Activated CD8-positive, alpha-beta T cell treated with anti-CD3 and anti-CD28 coated beads for 36 hours (primary cell): ENCODE data around the gene BEND5. TPM values are rescaled to one million over a fixed set of nuclear protein-coding genes. Genes with fewer than 3 reads are reported as not detected.

Experiments used
- ATAC-seq: fragments of 200-7000 bp; cut with Tn5 transposase; one replicate; pipeline ENCODE4 v1.10.0; 2021; ENCODE audit warnings: mild to moderate bottlenecking, moderate library complexity
- CTCF ChIA-PET: fragments of 350-600 bp; sonication (Branson Sonifier 250); formaldehyde crosslinking; loops from one replicate; lab custom pipeline; 2021; ENCODE audit warnings: antibody characterized with exemption; lab: Charles Lee
- POLR2A ChIA-PET: fragments of 350-600 bp; sonication (Branson Sonifier 250); formaldehyde crosslinking; loops from one replicate; lab custom pipeline; 2021; ENCODE audit warnings: antibody characterized with exemption; lab: Charles Lee
- DNase-seq: peaks from one replicate; pipeline ENCODE4 v3.0.0-alpha.2; 2020
- H3K27ac Mint-ChIP-seq: one replicate; pipeline ENCODE4 v1.8.0; 2021; ENCODE audit warnings: mild to moderate bottlenecking, mixed read lengths
- H3K27me3 Mint-ChIP-seq: one replicate; pipeline ENCODE4 v1.8.0; 2021; ENCODE audit warnings: mixed read lengths
- H3K36me3 Mint-ChIP-seq: one replicate; pipeline ENCODE4 v1.8.0; 2021; ENCODE audit warnings: low read depth, mixed read lengths
- H3K4me1 Mint-ChIP-seq: one replicate; pipeline ENCODE4 v1.8.0; 2021; ENCODE audit warnings: low read depth, mixed read lengths
- H3K4me3 Mint-ChIP-seq: one replicate; pipeline ENCODE4 v1.8.0; 2021; ENCODE audit warnings: mild to moderate bottlenecking, moderate library complexity, mixed read lengths
- H3K9me3 Mint-ChIP-seq: one replicate; pipeline ENCODE4 v1.8.0; 2021; ENCODE audit warnings: mixed read lengths
- intact Hi-C: fragments of 100-400 bp; cut with micrococcal nuclease; formaldehyde crosslinking; loops from one replicate; pipeline ENCODE4 v1.10.0; 2022
- total RNA-seq, 2 experiments: library from RNA; stranded (reverse); gene quantifications; one replicate each; pipeline ENCODE4 v1.2.3, GENCODE V29; 2021
- TF ChIP-seq, protein P1 (sequence below): fragments of 200-600 bp; IDR thresholded peaks from one replicate; pipeline ENCODE4 v1.8.0; 2022; ENCODE audit warnings: antibody characterized with exemption, mild to moderate bottlenecking

BEND5 gene
- total RNA-seq, 2 experiments from 2014 or later = 62.6 to 73.6 TPM

DNA sequence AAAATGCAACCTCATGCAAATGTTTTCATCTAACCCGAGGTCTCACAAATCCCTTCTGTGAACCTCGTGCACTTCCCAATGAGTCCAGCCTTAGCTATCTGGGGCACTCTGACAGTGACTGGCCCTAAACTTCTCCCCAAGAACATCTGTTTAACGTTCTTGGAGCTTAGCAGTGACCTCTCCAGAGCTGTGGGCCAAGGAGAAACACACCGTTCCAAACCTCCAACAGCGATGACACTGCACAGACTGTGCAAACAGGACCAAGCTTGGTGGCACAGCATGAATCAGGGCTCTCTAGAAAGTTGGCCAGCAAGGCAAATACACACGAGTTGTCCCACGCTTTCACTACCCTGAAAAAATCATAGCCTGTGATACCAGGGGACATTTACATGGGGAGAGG is 15.8 kb downstream of the BEND5 start:
- H3K27me3 Mint-ChIP-seq = no peaks in the 10 kb centered on the region
- ChIA-PET CTCF (no interaction called here), POLR2A (no interaction called here)
- no peaks in the 10 kb centered on the region for H3K9me3 Mint-ChIP-seq
- peaks cover 41% of the 10 kb centered on the region for H3K4me1 Mint-ChIP-seq
- H3K36me3 Mint-ChIP-seq = peaks cover 70% of the 10 kb centered on the region
- no peak overlapping the region for H3K27ac Mint-ChIP-seq
- ATAC-seq (no peak), DNase-seq (no peak)
- H3K4me3 Mint-ChIP-seq = no peak overlapping the region
- TF ChIP-seq, protein P1, sequence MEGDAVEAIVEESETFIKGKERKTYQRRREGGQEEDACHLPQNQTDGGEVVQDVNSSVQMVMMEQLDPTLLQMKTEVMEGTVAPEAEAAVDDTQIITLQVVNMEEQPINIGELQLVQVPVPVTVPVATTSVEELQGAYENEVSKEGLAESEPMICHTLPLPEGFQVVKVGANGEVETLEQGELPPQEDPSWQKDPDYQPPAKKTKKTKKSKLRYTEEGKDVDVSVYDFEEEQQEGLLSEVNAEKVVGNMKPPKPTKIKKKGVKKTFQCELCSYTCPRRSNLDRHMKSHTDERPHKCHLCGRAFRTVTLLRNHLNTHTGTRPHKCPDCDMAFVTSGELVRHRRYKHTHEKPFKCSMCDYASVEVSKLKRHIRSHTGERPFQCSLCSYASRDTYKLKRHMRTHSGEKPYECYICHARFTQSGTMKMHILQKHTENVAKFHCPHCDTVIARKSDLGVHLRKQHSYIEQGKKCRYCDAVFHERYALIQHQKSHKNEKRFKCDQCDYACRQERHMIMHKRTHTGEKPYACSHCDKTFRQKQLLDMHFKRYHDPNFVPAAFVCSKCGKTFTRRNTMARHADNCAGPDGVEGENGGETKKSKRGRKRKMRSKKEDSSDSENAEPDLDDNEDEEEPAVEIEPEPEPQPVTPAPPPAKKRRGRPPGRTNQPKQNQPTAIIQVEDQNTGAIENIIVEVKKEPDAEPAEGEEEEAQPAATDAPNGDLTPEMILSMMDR = no peak
- intact Hi-C loops = no loop called here

DNA sequence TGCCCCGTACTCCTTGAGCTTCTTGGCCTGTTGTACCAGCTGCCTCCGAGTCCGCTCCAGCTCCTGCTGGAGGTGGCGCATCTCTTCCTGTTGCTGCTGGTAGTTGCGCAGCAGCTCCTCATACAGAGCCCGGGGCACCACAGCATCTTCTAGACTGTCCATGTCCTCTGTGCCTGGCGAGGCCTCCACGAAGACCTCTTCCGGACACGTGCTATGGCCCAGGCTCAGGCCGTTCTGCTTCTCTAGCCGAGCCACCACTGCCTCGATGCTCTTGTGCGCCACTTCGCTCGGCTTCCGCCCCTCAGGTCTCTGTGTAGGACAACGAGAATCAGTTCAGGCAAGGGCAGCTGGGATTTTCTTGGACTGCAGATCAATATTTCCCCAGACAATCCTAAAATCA is 17.7 kb downstream of the BEND5 start:
- Mint-ChIP-seq H3K27me3 (no peaks in the 10 kb centered on the region), H3K4me1 (peaks cover 40% of the 10 kb centered on the region), H3K27ac (no peak overlapping the region), H3K9me3 (no peaks in the 10 kb centered on the region), H3K36me3 (peaks cover 74% of the 10 kb centered on the region), H3K4me3 (no peak overlapping the region)
- DNase-seq (no peak), ATAC-seq (no peak)
- intact Hi-C loops = no loop called here
- ChIA-PET CTCF (no interaction called here), POLR2A (interaction anchor here (1.1 kb wide), 1 partner anchor 20 kb away, joined by 3 read pairs; no protein-coding TSS in a partner anchor)
- TF ChIP-seq, protein P1 = no peak

DNA sequence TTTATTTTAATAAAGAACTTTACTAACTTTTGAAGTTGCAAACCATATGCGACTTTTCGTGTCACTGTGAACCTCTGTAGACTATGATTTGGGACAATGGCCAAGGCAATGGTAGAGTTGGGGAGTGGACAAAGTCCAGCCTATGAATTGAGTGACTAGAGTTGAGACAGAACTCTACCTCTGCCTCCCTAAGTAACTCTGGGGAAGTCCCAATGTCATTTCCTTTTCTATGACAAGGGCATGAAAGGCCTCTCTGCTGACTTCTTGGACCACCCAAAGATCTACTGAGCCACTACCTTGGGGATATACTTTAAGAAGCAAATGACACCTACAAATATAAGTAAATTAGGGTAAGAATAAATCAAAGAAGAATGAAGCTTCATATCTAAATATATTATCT is 19.3 kb downstream of the BEND5 start:
- Mint-ChIP-seq H3K27ac (no peak overlapping the region), H3K4me3 (no peak overlapping the region), H3K27me3 (no peaks in the 10 kb centered on the region), H3K4me1 (peaks cover 37% of the 10 kb centered on the region), H3K9me3 (no peaks in the 10 kb centered on the region), H3K36me3 (peaks cover 73% of the 10 kb centered on the region)
- ATAC-seq (peak; percentile 75), DNase-seq (no peak)
- TF ChIP-seq, protein P1 = no peak
- POLR2A ChIA-PET = interaction anchor here (1.3 kb wide), 1 partner anchor 16 kb away, joined by 4 read pairs; no protein-coding TSS in a partner anchor
- CTCF ChIA-PET = no interaction called here
- intact Hi-C loops = no loop called here

DNA sequence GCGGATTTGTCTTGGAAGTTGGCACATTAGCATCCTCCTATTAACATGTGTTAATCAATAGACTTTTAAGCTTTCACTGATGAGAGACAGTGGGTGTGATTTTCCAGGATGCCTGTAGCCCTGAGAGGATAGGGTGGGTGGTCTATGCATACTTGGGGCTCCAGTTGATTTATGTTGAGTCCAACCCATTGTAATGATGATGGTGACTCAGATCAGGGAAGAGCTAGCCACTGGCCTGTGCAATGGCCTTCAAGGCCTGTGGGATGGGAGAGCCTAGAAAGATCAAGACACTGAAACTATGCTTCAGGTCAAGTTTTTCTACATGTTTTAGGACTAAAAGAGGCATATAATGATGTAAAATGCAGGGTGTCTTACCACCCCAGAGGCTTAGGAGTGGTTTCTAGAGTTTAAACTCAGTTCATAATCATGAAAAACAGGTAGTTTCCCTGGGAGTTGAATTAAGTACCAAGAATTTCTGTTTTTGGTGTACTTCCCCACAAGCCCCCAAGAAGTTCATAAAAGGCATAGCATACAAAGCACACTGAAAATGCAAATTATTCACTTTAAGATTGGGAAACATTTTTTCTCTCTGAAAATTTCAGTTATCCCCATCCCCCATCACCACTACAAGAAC is 19.9 kb downstream of the BEND5 start:
- TF ChIP-seq, protein P1 = no peak
- Mint-ChIP-seq H3K36me3 (peaks cover 76% of the 10 kb centered on the region), H3K9me3 (no peaks in the 10 kb centered on the region), H3K27me3 (no peaks in the 10 kb centered on the region), H3K27ac (peak overlapping the region; percentile 22), H3K4me3 (no peak overlapping the region), H3K4me1 (peaks cover 38% of the 10 kb centered on the region)
- ChIA-PET CTCF (no interaction called here), POLR2A (interaction anchor here (1.3 kb wide), 1 partner anchor 17 kb away, joined by 4 read pairs; no protein-coding TSS in a partner anchor)
- intact Hi-C loops = no loop called here
- no peak for DNase-seq
- ATAC-seq = peak; percentile 60

DNA sequence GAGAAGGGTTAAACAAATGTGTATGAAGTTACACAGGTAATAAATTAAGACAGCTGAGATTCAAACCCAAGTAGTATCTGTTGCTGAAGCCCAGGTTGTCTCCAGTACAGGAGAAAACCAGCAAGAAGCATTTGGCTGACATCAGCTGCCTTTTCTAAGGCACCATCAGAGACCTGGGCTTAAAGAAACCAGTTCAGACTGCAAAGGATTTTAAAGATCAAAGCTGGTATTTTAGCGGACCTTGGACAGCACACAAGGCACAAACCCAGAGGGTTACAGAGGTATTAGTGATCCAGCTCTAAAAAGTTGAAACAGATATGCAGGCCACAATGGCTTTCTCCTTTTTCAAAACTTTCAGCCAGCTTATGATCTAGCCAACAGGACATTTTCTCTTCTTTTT is 23.4 kb downstream of the BEND5 start:
- H3K4me3 Mint-ChIP-seq = no peak overlapping the region
- CTCF ChIA-PET = interaction anchor here (0.8 to 2.3 kb wide), 2 partner anchors 10 to 19 kb away, joined by 3 to 6 read pairs; no protein-coding TSS in a partner anchor
- peaks cover 65% of the 10 kb centered on the region for H3K36me3 Mint-ChIP-seq

More for the DNA sequence above, 23.4 kb downstream of the BEND5 start:
- TF ChIP-seq, protein P1 = no peak
- intact Hi-C loops = no loop called here
- no peak for DNase-seq
- H3K4me1 Mint-ChIP-seq = peaks cover 21% of the 10 kb centered on the region
- no peaks in the 10 kb centered on the region for H3K9me3 Mint-ChIP-seq
- POLR2A ChIA-PET = no interaction called here
- H3K27ac Mint-ChIP-seq = no peak overlapping the region
- no peak for ATAC-seq
- H3K27me3 Mint-ChIP-seq = no peaks in the 10 kb centered on the region
